ENCODE measurements around the gene ATP1A4. TPM values are rescaled to one million over a fixed set of nuclear protein-coding genes. Genes with fewer than 3 reads are reported as not detected.

ATP1A4 gene
- total and polyA plus RNA-seq, 9 of the 15 experiments (the other 6 are each of a cell fraction or from before 2014, with no cell fraction given), result 0.07 TPM; not detected in 8

DNA sequence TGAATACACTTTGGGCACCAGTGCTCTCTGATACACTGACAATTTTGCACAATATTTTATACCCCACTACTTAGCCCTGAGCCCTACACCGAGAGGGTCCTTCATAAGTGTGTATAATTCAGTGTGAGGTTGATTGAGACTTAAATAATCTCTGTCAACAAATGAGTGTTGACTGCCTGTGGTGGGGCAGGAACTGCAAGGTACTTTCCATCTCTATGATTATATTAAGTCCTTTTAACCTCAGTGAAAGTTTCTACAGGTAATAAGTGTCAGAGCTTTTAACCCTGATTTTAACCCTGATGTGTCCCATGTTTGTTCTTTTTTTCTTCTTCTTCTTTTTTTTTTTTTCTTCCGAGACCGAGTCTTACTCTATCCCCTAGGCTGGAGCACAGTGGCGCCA lies 44.7 kb downstream of the ATP1A4 start:
- no peak for DNase-seq (ENCODE audit: extremely low read depth in 1 of 4, low spot score in 3 of 4)
- H3K9ac ChIP-seq (ENCODE audit: insufficient read depth in 1 of 2, low read depth in 2 of 2, low read length in 2 of 2), result no peak overlapping the region
- no peaks in the 10 kb centered on the region for H3K9me1 ChIP-seq (ENCODE audit: control insufficient read depth, insufficient read depth, low read length)
- intact Hi-C loops (cut with micrococcal nuclease) (loop anchor here (10.0 kb wide), 1 partner anchor 409 kb away; no protein-coding TSS in a partner anchor), in situ Hi-C loops (cut with MboI) (no loop called here)
- no peaks in the 10 kb centered on the region for H4K20me1 ChIP-seq (replicated peaks; ENCODE audit: control insufficient read depth, insufficient read depth, low read length)
- ChIA-PET CTCF (ENCODE audit: low intra/inter-chr PET ratio) (interaction anchor here (1.2 kb wide), 1 partner anchor 56 kb away, joined by 4 read pairs; no protein-coding TSS in a partner anchor), POLR2A (interaction anchor here (0.6 to 1.2 kb wide), 3 partner anchors 8 to 178 kb away, joined by 3 to 5 read pairs (median 3); partner anchors contain the start of gene PEX19)
- ATAC-seq, result no peak
- FAIRE-seq, result no peak
- no peaks in the 10 kb centered on the region for H3K9me3 ChIP-seq (replicated peaks; ENCODE audit: control insufficient read depth, insufficient read depth, low read depth, low read length)
- 0% methylated on average over 1 of the region's 4 CpGs for WGBS (ENCODE audit: insufficient coverage, low coverage, missing lambda C conversion rate)
- H3K27me3 ChIP-seq (ENCODE audit: control insufficient read depth in 2 of 2, insufficient read depth in 2 of 2, low read length in 2 of 2), result peaks cover 2 to 21% of the 10 kb centered on the region in 2 experiments; a peak in 3 of 5 replicates
- H3K4me1 ChIP-seq (replicated peaks in 1 of 2; ENCODE audit: control insufficient read depth in 2 of 2, insufficient read depth in 2 of 2, low read length in 2 of 2), result peaks cover 4 to 10% of the 10 kb centered on the region in 2 experiments
- H3K36me3 ChIP-seq (ENCODE audit: control insufficient read depth, insufficient read depth, low read length), result no peaks in the 10 kb centered on the region; the same call in 2 of the 3 replicates
- no peak overlapping the region for H3K27ac ChIP-seq (ENCODE audit: extremely low read depth, low read depth, low read length)
- no peaks in the 10 kb centered on the region for H3K79me2 ChIP-seq (ENCODE audit: control insufficient read depth, insufficient read depth, low read length)
- no peak overlapping the region for H2AFZ ChIP-seq (ENCODE audit: low read depth, low read length)
- TF ChIP-seq HSF4 (CRISPR knock-in tag; IDR thresholded peaks at IDR 0.05; ENCODE audit: borderline replicate concordance) (no peak), POLR2AphosphoS5 (IDR thresholded peaks at IDR 0.05; ENCODE audit: control insufficient read depth, insufficient read depth, low read depth, low read length) (no peak), MEF2D (tag; conservative IDR thresholded peaks at IDR 0.05; ENCODE audit: low read depth) (no peak), YY1 (IDR thresholded peaks at IDR 0.05; ENCODE audit: borderline replicate concordance in 1 of 3, control insufficient read depth in 1 of 3, extremely low read depth in 1 of 3, insufficient read depth in 3 of 3, insufficient read length in 1 of 3, insufficient replicate concordance in 2 of 3, low read depth in 1 of 3, low read length in 2 of 3) (peak in 1 of 3 experiments; percentile 37), TAL1 (IDR thresholded peaks at IDR 0.05) (no peak), SMARCC2 (IDR thresholded peaks at IDR 0.05; ENCODE audit: low read depth) (no peak)
- TF ChIP-seq, protein P1, sequence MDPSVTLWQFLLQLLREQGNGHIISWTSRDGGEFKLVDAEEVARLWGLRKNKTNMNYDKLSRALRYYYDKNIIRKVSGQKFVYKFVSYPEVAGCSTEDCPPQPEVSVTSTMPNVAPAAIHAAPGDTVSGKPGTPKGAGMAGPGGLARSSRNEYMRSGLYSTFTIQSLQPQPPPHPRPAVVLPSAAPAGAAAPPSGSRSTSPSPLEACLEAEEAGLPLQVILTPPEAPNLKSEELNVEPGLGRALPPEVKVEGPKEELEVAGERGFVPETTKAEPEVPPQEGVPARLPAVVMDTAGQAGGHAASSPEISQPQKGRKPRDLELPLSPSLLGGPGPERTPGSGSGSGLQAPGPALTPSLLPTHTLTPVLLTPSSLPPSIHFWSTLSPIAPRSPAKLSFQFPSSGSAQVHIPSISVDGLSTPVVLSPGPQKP (CRISPR knock-in tag; IDR thresholded peaks at IDR 0.05), result no peak
- BruUV-seq (replicated peaks), result no TSS peak
- H3K4me3 ChIP-seq, result no peak overlapping the region
- no peak overlapping the region for H3K4me2 ChIP-seq (ENCODE audit: insufficient read depth, low read length)

Measured in K562 (cell line).